ENCODE data around the gene CASP3.

Gene CASP3

GRCh38 chr4:184590196-184590595 lies 59.1 kb downstream of the CASP3 start:
- H3K36me3 ChIP-seq (ENCODE audit: insufficient read depth, low read length), result no peaks in the 10 kb centered on the region
- no peak overlapping the region for H3K4me3 ChIP-seq (ENCODE audit: low read length, poor library complexity, severe bottlenecking)
- no peak overlapping the region for H3K9ac ChIP-seq (ENCODE audit: low read depth, low read length, poor library complexity, severe bottlenecking)
- no peak overlapping the region for H3K4me2 ChIP-seq (ENCODE audit: low read depth, low read length, poor library complexity, severe bottlenecking)
- no peaks in the 10 kb centered on the region for H4K20me1 ChIP-seq (ENCODE audit: insufficient read depth, low read length, poor library complexity, severe bottlenecking)
- H3K27me3 ChIP-seq (ENCODE audit: insufficient read depth, low read length, poor library complexity, severe bottlenecking), result no peaks in the 10 kb centered on the region
- TF ChIP-seq CTCF (conservative IDR thresholded peaks at IDR 0.05; ENCODE audit: low read length), result no peak
- no peak for TF ChIP-seq EZH2phosphoT487 (IDR thresholded peaks at IDR 0.05; ENCODE audit: borderline replicate concordance)
- no peaks in the 10 kb centered on the region for H3K9me2 ChIP-seq (replicated peaks; ENCODE audit: low read depth, low read length)
- no peaks in the 10 kb centered on the region for H3F3A ChIP-seq (ENCODE audit: low read depth)
- no peaks in the 10 kb centered on the region for H3K79me2 ChIP-seq (ENCODE audit: insufficient read depth, low read length)
- no peaks in the 10 kb centered on the region for H3K4me1 ChIP-seq (ENCODE audit: insufficient read depth, low read length, poor library complexity, severe bottlenecking)
- H2AFZ ChIP-seq (ENCODE audit: low read length), result no peak overlapping the region
- H3K9me3 ChIP-seq (ENCODE audit: insufficient read depth, low read depth, low read length), result no peaks in the 10 kb centered on the region

- no peak for TF ChIP-seq EZH2phosphoT487 (IDR thresholded peaks at IDR 0.05; ENCODE audit: borderline replicate concordance)
- no peak for TF ChIP-seq CTCF (conservative IDR thresholded peaks at IDR 0.05; ENCODE audit: low read length)
Observed at GRCh38 chr4:184588893-184589292, 60.4 kb downstream of the CASP3 start.

GRCh38 chr4:184587701-184588100 lies 61.5 kb downstream of the CASP3 start:
- peaks cover 9% of the 10 kb centered on the region for H3K4me1 ChIP-seq (ENCODE audit: insufficient read depth, low read length, poor library complexity, severe bottlenecking)
- no peak overlapping the region for H3K4me3 ChIP-seq (ENCODE audit: low read length, poor library complexity, severe bottlenecking)
- H3K9ac ChIP-seq (ENCODE audit: low read depth, low read length, poor library complexity, severe bottlenecking), result no peak overlapping the region
- H3F3A ChIP-seq (ENCODE audit: low read depth), result no peaks in the 10 kb centered on the region
- H3K36me3 ChIP-seq (ENCODE audit: insufficient read depth, low read length), result no peaks in the 10 kb centered on the region
- no peaks in the 10 kb centered on the region for H3K27me3 ChIP-seq (ENCODE audit: insufficient read depth, low read length, poor library complexity, severe bottlenecking)
- H3K79me2 ChIP-seq (ENCODE audit: insufficient read depth, low read length), result no peaks in the 10 kb centered on the region
- no peak overlapping the region for H2AFZ ChIP-seq (ENCODE audit: low read length)
- no peaks in the 10 kb centered on the region for H3K9me2 ChIP-seq (replicated peaks; ENCODE audit: low read depth, low read length)
- TF ChIP-seq CTCF (conservative IDR thresholded peaks at IDR 0.05; ENCODE audit: low read length) (no peak), EZH2phosphoT487 (IDR thresholded peaks at IDR 0.05; ENCODE audit: borderline replicate concordance) (no peak)
- no peaks in the 10 kb centered on the region for H4K20me1 ChIP-seq (ENCODE audit: insufficient read depth, low read length, poor library complexity, severe bottlenecking)
- no peaks in the 10 kb centered on the region for H3K9me3 ChIP-seq (ENCODE audit: insufficient read depth, low read depth, low read length)
- H3K4me2 ChIP-seq (ENCODE audit: low read depth, low read length, poor library complexity, severe bottlenecking), result no peak overlapping the region

More at GRCh38 chr4:184588893-184589292, 60.4 kb downstream of the CASP3 start:
- Histone ChIP-seq H3K27me3 (ENCODE audit: insufficient read depth, low read length, poor library complexity, severe bottlenecking) (no peaks in the 10 kb centered on the region), H3F3A (ENCODE audit: low read depth) (no peaks in the 10 kb centered on the region), H3K9me3 (ENCODE audit: insufficient read depth, low read depth, low read length) (no peaks in the 10 kb centered on the region), H3K9ac (ENCODE audit: low read depth, low read length, poor library complexity, severe bottlenecking) (no peak overlapping the region), H3K4me2 (ENCODE audit: low read depth, low read length, poor library complexity, severe bottlenecking) (no peak overlapping the region), H3K4me3 (ENCODE audit: low read length, poor library complexity, severe bottlenecking) (no peak overlapping the region), H4K20me1 (ENCODE audit: insufficient read depth, low read length, poor library complexity, severe bottlenecking) (no peaks in the 10 kb centered on the region), H3K36me3 (ENCODE audit: insufficient read depth, low read length) (no peaks in the 10 kb centered on the region), H3K9me2 (replicated peaks; ENCODE audit: low read depth, low read length) (no peaks in the 10 kb centered on the region), H2AFZ (ENCODE audit: low read length) (no peak overlapping the region), H3K79me2 (ENCODE audit: insufficient read depth, low read length) (no peaks in the 10 kb centered on the region), H3K4me1 (ENCODE audit: insufficient read depth, low read length, poor library complexity, severe bottlenecking) (peaks cover 6% of the 10 kb centered on the region)
